ENCODE measurements around the gene CINP.
A peak's percentile ranks its signal among the peaks of the same experiment; 100 is the strongest.

CINP gene

GRCh38 chr14:102373110-102373509 is 10.4 kb upstream of the CINP start:
- Histone ChIP-seq H3K4me2 (ENCODE audit: low read length) (no peak overlapping the region), H3K4me1 (ENCODE audit: control insufficient read depth, low read length) (peaks cover 32% of the 10 kb centered on the region), H3K4me3 (ENCODE audit: low read length) (no peak overlapping the region), H3K9me3 (ENCODE audit: control insufficient read depth, insufficient read depth, low read length) (no peaks in the 10 kb centered on the region), H3K9me2 (replicated peaks; ENCODE audit: control insufficient read depth, low read length) (no peaks in the 10 kb centered on the region), H3K27me3 (ENCODE audit: control insufficient read depth, low read length) (no peaks in the 10 kb centered on the region), H3F3A (ENCODE audit: control insufficient read depth, insufficient read depth) (peaks cover 4% of the 10 kb centered on the region; the same call in 1 of the 2 replicates), H3K36me3 (ENCODE audit: control insufficient read depth, low read length) (peaks cover 14% of the 10 kb centered on the region), H3K79me2 (ENCODE audit: control insufficient read depth, low read length) (peaks cover 37% of the 10 kb centered on the region), H4K20me1 (ENCODE audit: control insufficient read depth, insufficient read depth, low read depth, low read length) (no peaks in the 10 kb centered on the region), H3K27ac (ENCODE audit: low read depth, low read length) (no peak overlapping the region)
- TF ChIP-seq EZH2phosphoT487 (IDR thresholded peaks at IDR 0.05; ENCODE audit: borderline replicate concordance, low read length) (no peak), CTCF (IDR thresholded peaks at IDR 0.05; ENCODE audit: low read depth, low read length, poor library complexity, severe bottlenecking) (no peak)

GRCh38 chr14:102371361-102371760 is 8.7 kb upstream of the CINP start:
- Histone ChIP-seq H3K4me1 (ENCODE audit: control insufficient read depth, low read length) (peaks cover 49% of the 10 kb centered on the region), H3K36me3 (ENCODE audit: control insufficient read depth, low read length) (peaks cover 2% of the 10 kb centered on the region; the same call in 1 of the 2 replicates), H3K4me3 (ENCODE audit: low read length) (no peak overlapping the region), H3F3A (ENCODE audit: control insufficient read depth, insufficient read depth) (peaks cover 17% of the 10 kb centered on the region), H3K27me3 (ENCODE audit: control insufficient read depth, low read length) (no peaks in the 10 kb centered on the region), H3K79me2 (ENCODE audit: control insufficient read depth, low read length) (peaks cover 52% of the 10 kb centered on the region), H4K20me1 (ENCODE audit: control insufficient read depth, insufficient read depth, low read depth, low read length) (no peaks in the 10 kb centered on the region), H3K9me3 (ENCODE audit: control insufficient read depth, insufficient read depth, low read length) (no peaks in the 10 kb centered on the region), H3K27ac (ENCODE audit: low read depth, low read length) (no peak overlapping the region), H3K4me2 (ENCODE audit: low read length) (no peak overlapping the region), H3K9me2 (replicated peaks; ENCODE audit: control insufficient read depth, low read length) (no peaks in the 10 kb centered on the region)
- TF ChIP-seq CTCF (IDR thresholded peaks at IDR 0.05; ENCODE audit: low read depth, low read length, poor library complexity, severe bottlenecking) (no peak), EZH2phosphoT487 (IDR thresholded peaks at IDR 0.05; ENCODE audit: borderline replicate concordance, low read length) (no peak)

- Histone ChIP-seq H3F3A (ENCODE audit: control insufficient read depth, insufficient read depth) (peaks cover 17% of the 10 kb centered on the region), H4K20me1 (ENCODE audit: control insufficient read depth, insufficient read depth, low read depth, low read length) (no peaks in the 10 kb centered on the region), H3K79me2 (ENCODE audit: control insufficient read depth, low read length) (peaks cover 52% of the 10 kb centered on the region), H3K4me1 (ENCODE audit: control insufficient read depth, low read length) (peaks cover 51% of the 10 kb centered on the region), H3K27ac (ENCODE audit: low read depth, low read length) (peak overlapping the region; percentile 72), H3K9me2 (replicated peaks; ENCODE audit: control insufficient read depth, low read length) (no peaks in the 10 kb centered on the region), H3K27me3 (ENCODE audit: control insufficient read depth, low read length) (no peaks in the 10 kb centered on the region), H3K36me3 (ENCODE audit: control insufficient read depth, low read length) (no peaks in the 10 kb centered on the region), H3K9me3 (ENCODE audit: control insufficient read depth, insufficient read depth, low read length) (no peaks in the 10 kb centered on the region), H3K4me3 (ENCODE audit: low read length) (peak overlapping the region; percentile 72), H3K4me2 (ENCODE audit: low read length) (peak overlapping the region; percentile 92)
- TF ChIP-seq EZH2phosphoT487 (IDR thresholded peaks at IDR 0.05; ENCODE audit: borderline replicate concordance, low read length), result no peak
- TF ChIP-seq CTCF (IDR thresholded peaks at IDR 0.05; ENCODE audit: low read depth, low read length, poor library complexity, severe bottlenecking), result no peak
Measured at GRCh38 chr14:102370305-102370809, 7.7 kb upstream of the CINP start.
